ENCODE measurements around the gene PTRH2.
"Not testable (repeated sequence)": the region's sequence is repeated elsewhere in the genome, so short reads cannot be mapped to it uniquely, and the experiment has no call there.

Gene PTRH2

DNA sequence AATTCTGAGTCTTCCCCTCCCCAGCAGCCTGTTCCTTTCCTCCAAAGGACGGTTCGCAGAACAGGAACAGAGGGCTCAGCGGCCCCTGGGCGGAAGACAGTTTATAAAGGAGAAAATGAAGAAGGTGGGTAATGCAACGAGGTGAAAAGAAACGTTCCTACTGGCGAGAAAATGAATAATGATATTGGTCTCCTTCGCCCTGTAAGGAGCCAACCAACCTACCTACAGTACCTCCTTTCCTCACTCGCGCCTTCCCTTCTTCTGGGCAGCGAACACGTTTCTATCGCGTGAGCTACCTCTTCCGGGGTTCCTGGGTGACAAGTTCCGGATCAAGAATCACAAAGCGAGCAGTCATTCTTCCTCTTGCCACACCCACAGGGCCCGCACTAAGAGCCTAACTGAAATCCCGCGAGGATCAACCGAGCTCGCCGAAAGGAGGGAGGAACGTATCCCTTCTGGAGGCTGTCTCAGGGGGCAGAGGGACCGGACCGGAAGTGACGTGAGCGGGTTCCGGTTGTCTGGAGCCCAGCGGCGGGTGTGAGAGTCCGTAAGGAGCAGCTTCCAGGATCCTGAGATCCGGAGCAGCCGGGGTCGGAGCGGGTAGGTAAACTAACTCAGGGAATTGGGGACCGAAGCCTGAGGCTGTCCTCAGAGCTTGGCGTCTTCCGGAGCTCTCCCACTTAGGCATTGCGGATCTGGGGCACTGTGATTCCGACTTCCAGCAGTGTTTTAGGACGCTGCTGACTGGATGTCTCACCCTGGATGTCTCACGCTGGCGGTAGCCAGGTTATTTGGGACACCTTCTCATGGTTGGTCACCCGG is at the start of gene PTRH2, which contains the start of gene VMP1:
PTRH2 (minus strand) TSS at position 282 of the 822 bp plus-strand sequence. CDS start 9,452 bp downstream, outside the sequence.
VMP1 (plus strand) TSS at position 506 of the 822 bp plus-strand sequence. CDS start 23,793 bp downstream, outside the sequence.
- DNase-seq (ENCODE audit: low spot score): peak; percentile 100

DNA sequence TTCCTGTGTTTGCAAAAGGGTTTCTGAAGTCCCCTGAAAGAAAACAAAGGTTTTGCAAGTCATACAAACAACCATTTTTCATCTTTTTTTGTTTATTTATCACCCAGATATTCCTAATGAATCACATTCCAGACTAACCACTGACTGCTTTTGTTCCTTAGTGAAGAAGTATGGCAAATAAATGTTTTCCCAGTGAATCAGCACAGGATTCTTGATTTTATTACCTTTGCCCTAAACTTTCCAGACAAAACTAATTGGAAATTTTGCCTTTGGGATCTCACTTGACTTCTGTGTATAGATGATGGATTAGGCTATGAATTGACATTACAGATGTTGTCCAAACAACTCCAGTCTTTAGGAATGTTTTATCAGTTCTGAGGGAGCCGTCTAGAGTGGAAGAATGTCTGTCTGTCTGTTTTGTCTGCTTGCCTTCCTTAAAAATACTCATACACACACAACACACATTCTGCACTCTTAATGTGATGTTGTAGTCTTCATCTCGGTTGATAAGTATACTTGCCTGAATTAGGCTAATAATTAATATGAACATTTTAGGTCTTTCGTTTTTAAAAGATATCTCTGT is 49.1 kb upstream of the PTRH2 start:
- peak; percentile 69 for DNase-seq (ENCODE audit: low spot score)

DNA sequence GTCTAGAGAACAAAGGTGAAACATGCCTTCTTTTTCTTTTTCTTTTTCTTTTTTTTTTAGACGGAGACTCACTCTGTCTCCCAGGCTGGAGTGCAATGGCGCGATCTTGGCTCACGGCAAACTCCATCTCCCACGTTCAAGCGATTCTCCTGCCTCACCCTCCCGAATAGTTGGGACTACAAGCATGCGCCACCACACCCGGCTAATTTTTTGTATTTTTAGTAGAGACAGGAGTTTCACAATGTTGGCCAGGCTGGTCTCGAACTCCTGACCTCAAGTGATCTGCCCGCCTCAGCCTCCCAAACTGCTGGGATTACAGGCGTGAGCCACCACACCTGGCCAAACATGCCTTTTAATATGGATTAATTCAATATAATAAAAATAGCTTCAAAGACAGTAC is 47.8 kb upstream of the PTRH2 start:
- not testable (repeated sequence) for DNase-seq (ENCODE audit: low spot score)

DNA sequence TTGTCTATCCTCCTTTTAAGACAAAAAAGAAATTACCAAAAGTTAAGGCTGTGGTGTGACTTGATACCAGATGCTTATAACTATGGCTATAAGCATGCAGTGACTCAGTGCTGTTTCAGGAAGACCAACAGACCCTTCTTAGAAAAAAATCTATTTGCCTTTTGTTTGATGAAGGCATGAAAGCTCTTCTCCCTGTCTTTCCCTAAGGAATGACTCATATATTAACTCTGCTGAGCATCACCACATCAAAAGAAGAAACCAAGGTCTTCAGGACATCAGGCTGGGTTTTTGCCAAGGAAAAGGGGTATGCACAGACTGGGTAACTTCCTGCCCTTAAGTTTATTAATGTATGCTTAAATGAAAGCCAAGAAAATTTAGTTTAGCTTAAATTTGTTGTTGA is 47.3 kb upstream of the PTRH2 start:
- peak; percentile 98 for DNase-seq (ENCODE audit: low spot score)

- peak; percentile 92 for DNase-seq (ENCODE audit: low spot score)
These were observed 46.6 kb upstream of the PTRH2 start for GRCh38 chr17:59753522-59754467.

GRCh38 chr17:59752922-59753321 is 45.7 kb upstream of the PTRH2 start:
- no peak for DNase-seq (ENCODE audit: low spot score)

GRCh38 chr17:59752446-59752845 is 45.2 kb upstream of the PTRH2 start:
- no peak for DNase-seq (ENCODE audit: low spot score)

GRCh38 chr17:59751955-59752413 is 44.8 kb upstream of the PTRH2 start:
- no peak for DNase-seq (ENCODE audit: low spot score)

DNA sequence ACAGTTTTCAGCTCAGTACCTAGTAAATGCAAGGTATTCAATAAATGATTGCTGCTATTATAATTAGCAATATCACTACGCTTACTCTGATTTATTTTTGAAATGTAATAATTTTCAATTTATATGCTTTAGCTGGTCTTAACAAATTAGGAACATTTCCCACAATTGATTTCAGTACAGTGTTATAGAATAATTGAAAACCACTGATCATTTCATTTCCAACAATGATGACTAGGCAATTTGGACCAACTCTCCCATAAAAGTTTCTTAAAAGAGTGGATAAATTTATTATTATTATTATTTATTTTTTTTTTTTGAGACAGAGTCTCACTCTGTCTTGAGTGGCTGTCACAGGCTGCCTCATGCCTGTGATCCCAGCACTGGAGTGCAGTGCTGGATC is 41.4 kb upstream of the PTRH2 start:
- DNase-seq (ENCODE audit: low spot score): no peak

- DNase-seq (ENCODE audit: low spot score): peak; percentile 72
These were observed 39.7 kb upstream of the PTRH2 start for GRCh38 chr17:59746849-59747445.

DNA sequence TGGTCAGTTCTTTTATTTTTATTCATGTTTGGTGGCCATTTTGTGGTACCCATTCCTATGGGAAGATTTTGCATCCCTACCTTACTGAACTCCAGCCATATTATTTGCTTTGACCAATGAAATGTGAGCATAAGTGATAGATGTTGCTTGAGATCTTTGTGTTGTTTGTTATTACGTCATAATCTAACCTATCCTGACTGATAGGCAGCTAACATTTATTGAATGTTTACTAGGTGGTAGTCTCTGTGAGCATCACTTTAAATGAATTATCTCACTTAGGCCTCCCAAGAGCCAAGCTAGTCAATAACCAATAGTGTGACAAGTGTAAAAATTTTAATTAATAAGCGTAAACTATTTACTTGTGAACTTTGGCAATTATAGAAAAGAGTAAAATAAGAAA is 37.8 kb upstream of the PTRH2 start:
- no peak for DNase-seq (ENCODE audit: low spot score)

GRCh38 chr17:59743842-59744241 is 36.6 kb upstream of the PTRH2 start:
- DNase-seq (ENCODE audit: low spot score): no peak

- DNase-seq (ENCODE audit: low spot score): no peak
These were observed 30.1 kb upstream of the PTRH2 start for GRCh38 chr17:59737324-59737723.

- DNase-seq (ENCODE audit: low spot score): no peak
These were observed 27.0 kb upstream of the PTRH2 start for GRCh38 chr17:59734226-59734625.

- no peak for DNase-seq (ENCODE audit: low spot score)
These were observed 26.5 kb upstream of the PTRH2 start for GRCh38 chr17:59733697-59734096.

GRCh38 chr17:59730268-59730834 is 23.1 kb upstream of the PTRH2 start:
- DNase-seq (ENCODE audit: low spot score): no peak

DNA sequence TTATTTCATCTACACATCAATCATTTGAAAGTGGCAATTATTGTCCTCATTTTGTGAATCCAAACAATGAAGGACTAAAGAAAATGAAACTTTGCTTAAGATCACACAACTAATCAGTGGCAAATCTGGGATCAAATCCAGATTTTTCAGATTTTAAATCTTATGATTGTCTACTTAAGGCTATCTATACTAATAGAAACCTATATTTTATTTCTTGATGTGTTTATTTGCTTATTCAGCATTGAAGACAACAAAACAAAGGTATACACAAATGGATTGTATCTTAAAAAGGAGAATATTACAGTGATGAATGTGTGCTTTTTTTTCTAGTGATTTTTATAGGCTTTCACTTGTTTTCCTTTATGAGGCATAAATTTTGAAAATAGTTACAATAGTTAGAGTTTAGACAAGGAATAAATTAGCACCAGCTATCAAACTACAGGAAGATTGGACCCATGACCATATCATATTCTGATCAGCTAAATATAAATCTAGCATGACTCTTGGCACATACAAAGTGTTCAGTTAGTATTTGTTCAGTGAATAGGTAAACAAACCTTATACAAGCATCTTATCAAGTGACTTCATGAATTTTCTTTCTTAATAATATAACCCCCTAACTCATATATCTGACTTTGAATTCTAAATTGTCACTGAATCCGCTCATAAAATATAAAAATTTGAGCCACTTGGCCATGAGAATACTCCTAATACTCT is 20.7 kb upstream of the PTRH2 start:
- DNase-seq (ENCODE audit: low spot score): no peak

DNA sequence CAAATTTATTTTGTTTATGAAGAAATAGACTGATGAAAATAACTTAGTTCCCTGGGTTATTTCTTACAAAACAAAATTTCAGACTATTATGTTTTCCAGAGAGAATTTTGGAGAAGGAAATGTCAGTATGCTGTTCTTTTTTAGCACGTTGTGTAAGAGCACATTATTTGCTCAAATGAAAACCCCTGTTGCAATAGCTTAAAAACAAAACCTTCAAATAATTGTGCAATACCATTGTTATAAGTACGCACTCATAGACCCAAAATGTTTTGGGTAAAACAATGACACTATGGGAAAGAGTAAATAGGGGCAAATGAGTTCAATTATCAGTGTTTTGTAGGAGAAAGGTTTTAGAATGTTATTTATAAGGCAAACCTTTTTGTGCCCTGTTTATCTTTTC is 18.5 kb upstream of the PTRH2 start:
- DNase-seq (ENCODE audit: low spot score): no peak

DNA sequence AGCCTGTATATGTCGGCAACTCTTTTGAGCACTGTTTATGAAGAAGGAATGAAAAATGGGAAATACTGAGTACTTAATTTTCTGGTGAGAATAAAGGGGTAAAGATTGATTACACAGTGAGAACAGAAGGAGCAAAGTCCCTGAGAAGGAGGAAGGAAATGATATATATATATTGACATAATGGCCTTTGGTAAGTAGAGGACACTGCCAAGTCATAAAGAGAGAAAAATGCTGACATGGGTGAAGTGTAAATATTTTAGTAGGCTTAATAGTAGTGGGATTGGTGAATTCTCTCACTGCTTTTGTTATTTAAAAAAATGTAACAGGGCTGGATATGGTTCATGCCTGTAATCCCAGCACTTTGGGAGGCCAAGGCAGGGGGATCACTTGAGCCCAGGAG is 16.4 kb upstream of the PTRH2 start:
- no peak for DNase-seq (ENCODE audit: low spot score)

GRCh38 chr17:59723041-59723440 is 15.8 kb upstream of the PTRH2 start:
- no peak for DNase-seq (ENCODE audit: low spot score)

DNA sequence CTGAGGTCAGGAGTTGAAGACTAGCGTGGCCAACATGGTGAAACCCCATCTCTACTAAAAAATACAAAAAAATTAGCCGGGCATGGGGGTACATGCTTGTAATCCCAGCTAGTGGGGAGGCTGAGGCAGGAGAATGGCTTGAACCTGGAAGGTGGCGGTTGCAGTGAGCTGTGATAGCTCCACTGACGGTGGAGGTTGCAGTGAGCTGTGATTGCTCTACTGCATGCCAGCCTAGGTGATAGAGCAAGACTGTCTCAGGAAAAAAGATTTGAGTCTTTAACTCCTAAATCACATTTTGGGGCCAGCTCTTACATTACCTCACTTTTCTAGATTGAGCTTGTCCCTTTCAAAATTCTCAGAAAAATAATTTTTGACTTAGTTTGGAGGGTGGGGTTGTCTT is 15.4 kb upstream of the PTRH2 start:
- no peak for DNase-seq (ENCODE audit: low spot score)

Measured in RKO (cell line).